HG02973 (cell line): ENCODE results near the gene CATSPERZ.
"Not testable (repeated sequence)": the region's sequence is repeated elsewhere in the genome, so short reads cannot be mapped to it uniquely, and the experiment has no call there.

Experiments
- ATAC-seq: cut with Tn5 transposase; IDR thresholded peaks from one replicate; pipeline ENCODE4 v1.9.1; 2021; ENCODE audit warnings: moderate library complexity; ENCODE audit not compliant: unreplicated experiment

The CATSPERZ gene

DNA sequence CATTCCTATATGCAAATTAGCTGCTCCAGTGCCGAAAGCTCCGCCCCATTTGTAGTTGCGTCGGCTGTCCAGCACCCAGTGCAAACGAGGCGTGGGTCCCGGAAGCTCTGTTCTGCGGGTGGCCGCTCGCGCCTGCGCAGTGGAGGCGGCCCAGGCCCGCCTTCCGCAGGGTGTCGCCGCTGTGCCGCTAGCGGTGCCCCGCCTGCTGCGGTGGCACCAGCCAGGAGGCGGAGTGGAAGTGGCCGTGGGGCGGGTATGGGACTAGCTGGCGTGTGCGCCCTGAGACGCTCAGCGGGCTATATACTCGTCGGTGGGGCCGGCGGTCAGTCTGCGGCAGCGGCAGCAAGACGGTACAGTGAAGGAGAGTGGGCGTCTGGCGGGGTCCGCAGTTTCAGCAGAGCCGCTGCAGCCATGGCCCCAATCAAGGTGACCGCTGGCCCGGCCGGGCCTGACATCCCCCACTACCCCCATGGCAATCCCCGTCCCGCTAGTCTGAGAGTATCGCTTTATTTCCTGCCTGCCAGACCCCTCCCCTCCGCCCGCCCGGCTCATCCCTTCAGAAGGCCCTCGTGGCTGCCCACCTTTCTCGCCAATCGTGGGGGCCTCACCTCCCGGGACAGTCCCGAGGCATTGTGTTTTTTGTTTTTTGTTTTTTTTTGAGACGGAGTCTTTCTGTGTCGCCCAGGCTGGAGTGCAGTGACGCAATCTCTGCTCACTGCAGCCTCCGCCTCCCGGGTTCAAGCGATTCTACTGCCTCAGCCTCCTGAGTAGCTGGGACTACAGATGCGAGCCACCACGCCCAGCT is 18.0 kb downstream of the CATSPERZ start, which contains the start of gene PRDX5:
Gene PRDX5, plus strand, starts transcription at position 161 of the 805 bp plus-strand sequence. Its CDS starts 95 bp downstream, at position 256.
- peak; percentile 59 for ATAC-seq

DNA sequence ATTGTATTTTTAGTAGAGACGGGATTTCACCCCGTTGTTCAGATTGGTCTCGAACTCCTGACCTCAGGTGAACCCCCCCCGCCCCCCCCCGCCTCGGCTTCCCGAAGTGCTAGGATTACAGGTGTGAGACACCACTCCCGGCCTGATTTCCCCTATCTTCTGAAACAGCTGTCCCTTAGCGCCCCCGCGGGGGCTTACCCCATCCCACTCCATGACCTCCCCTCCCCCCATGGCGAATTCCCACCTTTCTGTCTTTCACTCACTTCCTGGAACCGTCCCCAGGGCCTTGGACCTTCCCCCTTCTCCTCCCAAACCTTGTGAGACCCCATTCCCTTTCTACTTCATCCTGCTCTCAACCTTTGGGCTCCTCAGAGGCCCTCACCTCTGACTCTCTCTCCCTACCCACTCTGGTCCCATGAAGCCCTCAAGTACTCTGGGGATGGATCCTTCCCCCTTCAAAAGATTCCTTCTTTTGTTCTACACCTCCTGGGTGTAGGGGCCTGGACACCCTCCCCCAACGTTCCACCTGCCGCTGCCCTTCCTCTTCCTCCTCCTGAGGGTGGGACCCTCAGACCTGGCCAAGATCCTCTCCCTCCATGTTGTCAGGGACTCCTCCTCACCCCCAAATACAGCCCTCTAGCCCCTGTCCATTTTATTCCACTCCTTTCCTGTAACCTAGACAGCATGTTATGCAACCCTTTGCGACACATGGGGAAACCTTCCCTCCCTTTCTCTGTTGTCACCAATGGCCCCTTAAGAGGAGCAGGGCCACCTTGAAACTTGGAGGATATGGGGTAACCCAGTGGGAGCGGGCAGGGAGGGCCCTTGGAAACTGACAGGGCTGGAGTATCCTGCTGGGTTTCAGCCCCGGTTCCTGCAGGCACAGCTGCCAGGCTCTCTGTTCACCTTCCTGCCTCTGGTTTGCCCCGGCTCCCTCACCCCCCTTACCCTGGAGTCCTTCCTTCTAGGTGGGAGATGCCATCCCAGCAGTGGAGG is 18.9 kb downstream of the CATSPERZ start:
- ATAC-seq, result no peak

DNA sequence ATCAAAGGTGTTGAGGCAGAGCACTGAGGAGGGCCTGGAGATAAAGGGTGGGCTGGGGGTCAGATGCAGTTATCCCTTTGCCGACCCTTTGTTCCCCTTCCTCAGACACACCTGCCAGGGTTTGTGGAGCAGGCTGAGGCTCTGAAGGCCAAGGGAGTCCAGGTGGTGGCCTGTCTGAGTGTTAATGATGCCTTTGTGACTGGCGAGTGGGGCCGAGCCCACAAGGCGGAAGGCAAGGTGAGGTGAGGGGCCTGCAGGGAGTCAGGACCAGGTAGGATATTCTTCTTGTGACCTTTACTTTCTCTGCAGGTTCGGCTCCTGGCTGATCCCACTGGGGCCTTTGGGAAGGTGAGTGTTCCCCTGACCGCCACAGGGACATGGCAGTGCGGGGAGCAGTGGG is 20.4 kb downstream of the CATSPERZ start:
- no peak for ATAC-seq

DNA sequence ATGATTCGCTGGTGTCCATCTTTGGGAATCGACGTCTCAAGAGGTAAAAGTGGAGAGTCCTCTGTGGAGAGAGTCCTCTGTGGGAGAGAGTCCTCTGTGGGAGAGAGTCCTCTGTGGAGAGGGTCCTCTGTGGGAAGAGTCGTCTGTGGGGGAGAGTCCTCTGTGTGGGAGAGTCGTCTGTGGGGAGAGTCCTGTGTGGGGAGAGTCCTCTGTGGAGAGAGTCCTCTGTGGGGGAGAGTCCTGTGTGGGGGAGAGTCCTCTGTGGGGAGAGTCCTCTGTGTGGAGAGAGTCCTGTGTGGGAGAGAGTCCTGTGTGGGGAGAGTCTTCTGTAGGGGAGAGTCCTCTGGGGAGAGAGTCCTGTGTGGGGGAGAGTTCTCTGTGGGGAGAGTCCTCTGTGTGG is 20.9 kb downstream of the CATSPERZ start:
- ATAC-seq, result no peak

DNA sequence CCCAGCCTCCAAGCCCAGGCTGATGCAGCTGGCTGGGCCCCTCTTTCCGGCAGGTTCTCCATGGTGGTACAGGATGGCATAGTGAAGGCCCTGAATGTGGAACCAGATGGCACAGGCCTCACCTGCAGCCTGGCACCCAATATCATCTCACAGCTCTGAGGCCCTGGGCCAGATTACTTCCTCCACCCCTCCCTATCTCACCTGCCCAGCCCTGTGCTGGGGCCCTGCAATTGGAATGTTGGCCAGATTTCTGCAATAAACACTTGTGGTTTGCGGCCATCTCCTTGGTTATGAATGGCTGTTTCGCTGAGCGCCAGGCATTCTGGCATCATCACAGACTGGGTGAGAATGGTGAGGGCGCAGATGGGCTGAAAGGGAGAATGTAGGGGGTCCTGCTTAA is 21.4 kb downstream of the CATSPERZ start:
- no peak for ATAC-seq

DNA sequence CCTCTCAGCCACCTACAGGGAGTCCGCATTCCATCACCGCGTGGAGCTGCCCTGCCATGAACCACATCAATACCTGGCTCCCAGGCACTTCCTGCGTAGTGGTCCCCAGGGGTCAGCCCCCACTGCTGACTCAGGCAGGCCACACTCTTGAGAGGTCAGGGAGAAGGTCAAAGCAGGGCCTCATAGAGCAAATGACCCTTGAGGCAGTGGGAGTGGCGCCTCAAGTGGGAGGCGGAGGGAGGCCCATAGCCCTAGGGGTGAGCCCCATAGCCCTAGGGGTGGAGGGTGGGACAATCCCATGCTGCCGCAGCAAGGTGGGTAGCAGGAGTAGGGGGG is 22.7 kb downstream of the CATSPERZ start:
- ATAC-seq, result no peak

DNA sequence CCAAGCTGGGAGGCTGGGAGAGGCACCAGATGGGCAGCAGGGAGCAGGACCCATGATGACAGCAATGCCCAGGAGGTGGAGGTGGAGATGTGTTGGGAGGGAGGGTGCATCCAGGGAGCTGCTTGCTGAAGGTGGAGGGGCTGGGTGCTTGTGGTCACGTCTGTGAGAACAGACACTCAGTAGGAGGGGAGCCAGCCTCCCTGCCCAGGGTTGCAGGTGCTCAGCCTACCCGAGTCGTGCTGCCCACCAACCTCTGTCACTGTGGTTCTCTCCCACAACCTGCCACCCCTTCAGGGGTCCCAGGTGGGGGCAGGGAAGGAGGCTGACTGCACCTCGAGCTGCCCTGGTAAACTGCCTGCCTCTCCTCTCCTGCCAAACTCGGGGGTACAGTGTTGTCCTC is 23.2 kb downstream of the CATSPERZ start:
- ATAC-seq, result no peak

DNA sequence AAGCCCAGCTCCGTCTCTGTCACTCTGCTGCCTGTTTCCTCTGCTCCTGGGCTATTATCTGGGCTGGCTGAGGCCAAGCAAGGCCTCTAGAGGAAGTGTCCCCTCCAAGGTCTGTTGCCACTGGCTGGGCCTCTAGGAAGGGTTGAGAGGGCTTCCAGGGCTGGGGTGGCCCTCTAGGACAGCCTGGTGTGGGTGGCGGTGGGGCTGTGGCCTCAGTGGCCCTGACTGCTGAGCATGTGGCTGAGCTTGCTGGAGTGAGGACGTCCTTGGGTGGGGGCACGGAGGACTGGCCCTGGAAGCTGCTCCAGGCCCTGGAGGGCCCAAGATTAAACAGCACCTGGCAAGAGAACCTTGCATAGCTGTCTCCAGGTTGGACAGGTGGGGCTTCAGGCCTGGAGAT is 23.8 kb downstream of the CATSPERZ start:
- not testable (repeated sequence) for ATAC-seq

DNA sequence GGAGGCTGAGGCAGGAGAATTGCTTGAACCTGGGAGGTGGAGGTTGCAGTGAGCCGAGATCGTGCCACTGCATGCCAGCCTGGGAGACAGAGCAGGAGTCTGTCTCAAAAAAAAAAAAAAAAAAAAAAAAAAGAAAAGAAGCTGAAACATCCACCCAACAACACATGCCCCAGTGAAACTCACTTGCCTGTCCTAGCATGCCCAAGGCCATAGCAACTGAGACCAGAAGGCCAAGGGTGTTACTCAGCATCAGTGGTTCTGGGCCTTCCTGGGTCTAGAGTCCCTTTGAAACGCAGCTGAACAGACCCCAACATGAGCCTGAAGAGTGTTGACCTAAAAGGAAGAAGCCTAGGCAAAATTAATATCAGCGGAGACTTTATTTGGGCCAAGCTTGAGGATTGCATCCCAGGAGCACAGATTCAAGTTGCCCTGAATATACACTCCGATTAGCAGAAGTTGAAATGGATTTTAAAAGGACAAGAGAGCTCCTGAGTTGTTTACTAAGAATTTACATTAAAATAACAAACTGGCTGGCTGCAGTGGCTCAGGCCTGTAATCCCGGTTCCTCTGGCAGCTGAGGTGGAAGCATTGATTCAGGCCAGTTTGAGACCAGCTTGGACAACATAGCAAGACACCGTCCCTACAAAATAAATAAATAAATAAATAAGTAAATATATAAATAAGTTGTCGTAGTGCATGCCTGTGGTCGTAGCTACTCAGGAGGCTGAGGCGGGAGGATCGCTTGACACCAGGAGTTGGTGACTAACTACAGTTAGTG is 24.7 kb downstream of the CATSPERZ start:
- no peak for ATAC-seq

DNA sequence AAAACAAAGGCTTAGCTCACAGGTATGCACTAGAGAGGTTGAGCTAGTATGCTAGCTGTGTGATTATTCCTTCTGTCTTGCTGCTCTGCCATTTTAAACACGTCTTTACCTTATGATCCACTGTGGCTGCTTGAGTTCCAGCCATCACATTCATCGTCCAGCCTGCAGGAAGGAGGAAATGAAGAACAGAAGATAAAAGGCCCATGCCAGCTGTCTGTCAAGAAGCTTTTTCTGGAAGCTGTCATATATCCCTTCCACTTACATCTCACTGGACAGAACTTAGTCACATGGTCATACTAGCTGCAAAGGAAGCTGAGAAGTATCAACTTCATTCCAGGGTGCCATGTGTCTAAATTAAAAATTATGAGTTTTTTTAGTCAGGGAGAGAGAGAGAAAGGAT is 27.2 kb downstream of the CATSPERZ start:
- ATAC-seq, result no peak

DNA sequence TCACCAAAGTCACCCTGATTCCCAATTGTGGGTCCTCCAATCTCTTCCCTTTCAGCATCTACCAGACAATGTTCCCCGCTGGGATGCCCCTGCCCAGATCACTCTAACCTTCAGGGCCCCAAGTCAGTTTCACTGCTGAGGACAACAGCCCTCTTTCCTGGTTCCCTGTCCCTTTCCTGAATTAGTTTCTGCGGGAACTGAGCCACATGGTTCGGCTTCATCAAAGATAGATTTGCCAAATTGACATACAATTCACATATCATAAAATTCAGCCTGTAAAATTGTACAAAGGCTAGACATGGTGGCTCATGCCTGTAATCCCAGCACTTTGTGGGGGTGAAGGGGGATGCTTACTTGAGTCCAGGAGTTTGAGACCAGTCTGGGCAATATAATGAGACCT is 27.8 kb downstream of the CATSPERZ start:
- no peak for ATAC-seq

DNA sequence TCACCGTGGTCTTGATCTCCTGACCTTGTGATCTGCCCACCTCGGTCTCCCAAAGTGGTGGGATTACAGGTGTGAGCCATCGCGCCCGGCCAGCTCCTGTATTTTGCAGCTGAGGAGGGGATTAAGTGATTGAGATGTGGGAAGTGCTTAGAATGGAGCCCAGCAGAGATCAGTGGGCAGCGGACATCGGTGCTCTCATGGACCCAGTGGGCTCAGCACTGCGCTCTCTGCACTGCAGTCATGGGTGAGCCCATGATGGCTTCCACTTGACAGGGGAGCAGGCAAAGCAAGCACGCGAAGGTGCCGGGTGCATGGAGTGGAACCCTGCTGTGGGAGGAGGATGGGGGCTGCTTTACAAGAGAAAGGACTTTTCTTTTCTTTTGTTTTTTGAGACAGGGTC is 30.7 kb downstream of the CATSPERZ start:
- ATAC-seq, result no peak

DNA sequence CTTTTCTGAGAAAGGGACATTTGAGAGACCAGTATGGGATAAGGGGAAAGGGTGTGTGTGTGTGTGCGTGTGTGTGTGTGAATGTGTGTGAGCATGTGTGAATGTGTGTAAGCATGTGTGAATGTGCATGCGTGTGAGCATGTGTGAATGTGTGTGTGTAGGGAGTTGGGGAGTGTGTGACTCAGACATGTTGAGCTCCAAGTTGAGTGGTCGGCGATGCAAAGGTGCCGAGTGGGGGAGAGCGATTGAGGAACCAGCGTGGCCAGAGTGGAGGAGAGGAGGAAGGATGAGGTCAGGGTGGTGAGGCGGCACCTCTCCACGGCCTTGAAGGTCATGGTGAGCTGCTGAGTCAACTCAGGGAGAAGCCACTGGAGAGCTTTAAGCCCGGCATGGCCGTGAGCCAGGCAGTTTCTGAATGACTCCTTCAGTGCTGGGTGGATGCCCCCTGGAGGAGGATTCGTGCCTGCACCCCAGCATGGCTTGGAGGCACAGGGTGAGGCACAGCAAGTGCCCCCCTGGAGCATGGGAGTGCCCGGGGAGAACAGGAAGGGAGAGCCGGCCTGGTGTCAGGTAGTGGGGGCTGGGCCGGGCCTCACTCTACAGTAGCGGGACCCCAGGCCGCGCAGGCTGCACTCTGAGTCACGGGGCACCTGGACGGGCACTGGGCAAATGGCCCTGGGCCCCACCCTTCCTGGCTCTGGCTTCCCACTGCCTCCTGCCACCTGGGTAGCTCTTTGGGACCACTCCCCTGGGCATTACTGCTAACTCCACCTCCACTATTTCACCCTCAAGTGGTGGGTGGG is 31.6 kb downstream of the CATSPERZ start:
- peak; percentile 48 for ATAC-seq

DNA sequence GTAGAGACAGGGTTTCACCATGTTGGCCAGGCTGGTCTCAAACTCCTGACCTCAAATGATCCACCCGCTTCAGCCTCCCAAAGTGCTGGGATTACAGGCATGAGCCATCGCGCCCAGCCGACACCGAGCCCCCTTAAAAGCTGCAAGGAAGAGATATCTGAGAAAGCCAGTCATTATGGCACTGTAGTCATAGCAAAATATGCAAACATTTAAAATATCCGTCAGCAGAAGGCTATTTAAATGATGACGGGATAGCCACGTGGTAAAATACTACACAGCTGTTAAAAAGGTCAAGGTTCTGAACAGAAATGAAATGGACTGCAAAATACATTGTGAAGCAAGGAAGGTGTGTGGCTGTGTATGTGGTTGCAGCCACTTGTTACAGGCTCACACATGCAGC is 33.4 kb downstream of the CATSPERZ start:
- ATAC-seq, result no peak

DNA sequence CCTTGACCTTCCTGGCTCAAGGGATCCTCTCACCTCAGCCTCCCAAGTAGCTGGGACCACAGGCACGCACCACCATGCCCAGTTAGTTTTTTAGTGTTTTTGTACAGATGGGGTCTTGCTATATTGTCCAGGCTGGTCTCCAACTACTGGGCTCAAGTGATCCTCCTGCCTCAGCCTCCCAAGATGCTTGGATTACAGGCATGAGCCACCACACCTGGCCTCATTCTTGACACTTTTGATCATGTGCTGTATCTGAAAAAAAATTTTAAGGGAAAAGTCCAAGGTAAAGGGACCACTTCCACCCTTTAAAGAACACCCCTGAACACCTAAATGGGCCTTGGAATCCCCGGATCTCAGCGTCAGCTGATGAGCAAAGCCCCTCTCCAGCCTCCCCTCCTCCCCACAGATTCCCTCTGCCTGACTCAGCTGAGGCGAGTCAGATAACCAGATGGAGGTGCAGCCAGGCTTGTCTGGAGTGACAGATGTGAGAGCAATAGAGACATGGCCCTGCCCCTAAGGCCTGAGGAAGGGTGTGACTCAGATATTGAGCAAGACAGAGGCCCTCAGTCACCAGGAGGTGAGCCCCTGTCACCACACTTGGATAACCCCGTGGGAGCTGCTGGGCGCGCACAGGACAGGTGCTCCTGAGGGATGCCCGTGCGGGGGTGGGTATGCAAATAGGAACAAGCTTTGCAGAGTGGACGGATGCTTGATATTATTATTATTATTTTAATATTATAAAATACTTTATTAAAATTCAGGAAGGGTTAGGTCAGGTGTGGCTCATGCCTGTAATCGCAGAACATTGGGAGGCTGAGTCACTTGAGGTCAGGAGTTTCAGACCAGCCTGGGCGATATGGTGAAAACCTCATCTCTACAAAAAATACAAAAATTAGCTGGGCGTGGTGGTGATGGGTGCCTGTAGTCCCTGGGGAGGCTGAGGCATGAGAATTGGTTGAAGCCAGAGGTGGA is 34.9 kb downstream of the CATSPERZ start:
- peak; percentile 76 for ATAC-seq

DNA sequence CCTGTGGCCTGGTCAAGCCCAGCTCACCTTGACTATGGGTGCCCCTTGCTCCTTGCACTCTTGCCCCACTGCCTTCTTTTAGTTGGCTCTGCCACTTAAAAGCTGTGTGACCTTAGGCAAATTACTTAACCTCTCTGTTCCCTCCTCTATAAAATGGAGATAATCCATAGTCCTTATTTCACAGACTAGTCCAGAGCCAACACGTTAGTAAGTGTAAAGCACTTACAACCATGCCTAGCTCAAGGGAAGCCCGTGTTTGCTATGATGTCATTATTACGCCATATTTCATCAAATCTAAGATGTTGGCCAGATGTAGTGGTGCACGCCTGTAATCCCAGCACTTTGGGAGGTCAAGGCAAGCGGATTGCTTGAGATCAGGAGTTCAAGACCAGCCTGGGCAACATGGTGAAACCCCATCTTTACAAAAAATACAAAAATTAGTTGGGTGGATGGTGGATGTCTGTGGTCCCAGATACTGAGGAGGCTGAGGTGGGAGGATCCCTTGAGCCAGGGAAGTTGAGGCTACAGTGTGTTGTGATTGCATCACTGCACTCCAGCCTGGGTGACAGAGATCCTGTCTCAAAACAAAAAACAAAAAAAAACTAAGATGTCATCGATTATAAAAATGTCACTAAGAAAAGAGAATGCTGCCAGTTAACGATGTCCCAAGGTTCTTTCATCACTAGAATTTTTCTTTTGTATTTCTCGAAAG is 37.5 kb downstream of the CATSPERZ start:
- no peak for ATAC-seq

DNA sequence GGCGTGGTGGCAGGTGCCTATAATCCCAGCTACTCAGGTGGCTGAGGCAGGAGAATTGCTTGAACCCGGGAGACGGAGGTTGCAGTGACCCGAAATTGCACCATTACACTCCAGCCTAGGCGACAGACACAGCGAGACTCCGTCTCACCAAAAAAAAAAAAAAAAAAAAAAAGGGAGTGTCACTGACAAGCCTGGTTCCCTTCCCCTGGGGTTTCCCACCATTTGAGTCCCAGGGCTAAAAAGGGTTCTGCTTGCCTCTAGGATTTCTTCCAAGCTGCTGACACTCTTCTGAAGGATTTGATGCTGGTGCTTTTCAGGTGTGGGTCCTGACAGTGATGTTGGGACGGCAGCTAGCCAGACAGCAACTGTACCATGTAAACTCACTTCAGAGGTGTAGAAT is 38.6 kb downstream of the CATSPERZ start:
- ATAC-seq, result no peak

DNA sequence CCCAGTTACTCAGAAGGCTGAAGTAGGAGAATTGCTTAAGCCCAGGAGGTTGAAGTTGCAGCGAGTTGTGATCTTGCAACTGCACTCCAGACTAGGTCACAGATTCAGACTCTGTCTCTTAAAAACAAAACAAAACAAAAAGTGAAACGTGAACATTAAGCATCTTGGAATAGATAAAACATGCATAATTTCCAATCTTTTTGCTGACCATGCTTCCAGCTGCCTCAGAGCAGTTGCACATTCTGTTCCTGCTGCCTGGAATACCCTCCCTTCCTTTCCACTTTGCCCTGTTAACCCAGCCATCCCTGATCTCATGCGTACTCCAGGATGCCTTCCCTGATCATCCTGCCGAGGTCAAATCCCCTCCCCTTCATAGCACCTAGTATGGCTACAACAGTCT is 39.1 kb downstream of the CATSPERZ start:
- no peak for ATAC-seq
